ENCODE results near the gene DRAXIN.
A peak's percentile ranks its signal among the peaks of the same experiment; 100 is the strongest.

The DRAXIN gene

GRCh38 chr1:11652203-11652780 lies 39.2 kb upstream of the DRAXIN start:
- TF ChIP-seq POLR2A (IDR thresholded peaks at IDR 0.05; ENCODE audit: low read length) (no peak), GATA1 (IDR thresholded peaks at IDR 0.05; ENCODE audit: low read depth, low read length) (no peak)
- no peak for DNase-seq

GRCh38 chr1:11653101-11653860 lies 38.2 kb upstream of the DRAXIN start:
- no peak for TF ChIP-seq POLR2A (IDR thresholded peaks at IDR 0.05; ENCODE audit: low read length)
- no peak for TF ChIP-seq GATA1 (IDR thresholded peaks at IDR 0.05; ENCODE audit: low read depth, low read length)
- no peak for DNase-seq

- TF ChIP-seq GATA1 (IDR thresholded peaks at IDR 0.05; ENCODE audit: low read depth, low read length), result no peak
- no peak for TF ChIP-seq POLR2A (IDR thresholded peaks at IDR 0.05; ENCODE audit: low read length)
- no peak for DNase-seq
These were observed 37.7 kb upstream of the DRAXIN start for GRCh38 chr1:11653861-11654136.

DNA sequence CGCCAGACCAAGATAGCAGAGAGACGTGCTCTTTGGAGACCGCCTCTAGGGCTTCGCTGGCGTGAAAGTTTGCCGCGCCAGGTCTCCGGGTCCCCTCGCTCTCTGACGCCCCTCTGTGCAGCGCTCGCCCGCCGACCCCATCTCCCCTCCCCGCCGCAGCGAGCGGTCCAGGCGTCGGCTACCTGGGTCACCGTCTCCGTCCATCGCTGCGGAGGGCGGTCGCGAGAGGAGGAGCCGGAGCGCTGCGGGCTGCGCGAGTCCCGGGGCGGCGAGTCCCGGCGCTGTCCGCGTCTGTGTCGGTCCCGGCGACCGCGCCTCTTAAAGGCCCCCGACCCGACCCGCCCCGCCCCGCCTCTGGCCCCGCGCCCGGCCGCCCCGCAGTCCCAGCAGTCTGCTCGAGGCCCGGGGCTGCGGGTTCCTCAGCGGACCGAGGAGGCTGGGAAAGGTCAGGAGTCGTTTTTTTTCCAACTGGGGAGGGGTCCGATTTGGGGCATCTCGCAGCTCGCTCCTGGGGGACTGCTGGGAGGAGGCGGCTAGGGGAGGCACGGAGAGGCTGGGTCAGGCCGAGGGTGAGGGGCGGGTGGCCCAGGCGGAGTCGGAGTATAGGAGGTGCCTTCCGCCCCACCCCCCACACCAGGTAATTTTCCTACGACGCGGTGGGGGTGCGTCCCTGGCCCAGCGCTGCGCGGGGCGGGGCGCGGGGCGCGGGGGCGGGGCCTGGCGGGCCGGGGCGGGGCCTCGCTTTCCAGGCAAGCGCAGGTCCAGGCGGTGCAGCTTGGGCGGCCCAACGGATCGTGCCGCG lies 37.2 kb upstream of the DRAXIN start, which contains the start of the genes FBXO2 and FBXO44:
FBXO2 (minus strand) TSS at position 293 of the 802 bp plus-strand sequence; CDS start at position 204, 89 bp downstream.
FBXO44 (plus strand) TSS at position 741 of the 802 bp plus-strand sequence. CDS start 959 bp downstream, outside the sequence.
- TF ChIP-seq POLR2A (IDR thresholded peaks at IDR 0.05; ENCODE audit: low read length) (no peak), GATA1 (IDR thresholded peaks at IDR 0.05; ENCODE audit: low read depth, low read length) (no peak)
- DNase-seq, result peak; percentile 24 to 41

- no peak for TF ChIP-seq POLR2A (IDR thresholded peaks at IDR 0.05; ENCODE audit: low read length)
- TF ChIP-seq GATA1 (IDR thresholded peaks at IDR 0.05; ENCODE audit: low read depth, low read length), result no peak
- DNase-seq, result no peak
These were observed 36.3 kb upstream of the DRAXIN start for GRCh38 chr1:11654939-11655808.

- DNase-seq, result no peak
- TF ChIP-seq GATA1 (IDR thresholded peaks at IDR 0.05; ENCODE audit: low read depth, low read length) (no peak), POLR2A (IDR thresholded peaks at IDR 0.05; ENCODE audit: low read length) (no peak)
These were observed 33.9 kb upstream of the DRAXIN start for GRCh38 chr1:11657654-11658053.

DNA sequence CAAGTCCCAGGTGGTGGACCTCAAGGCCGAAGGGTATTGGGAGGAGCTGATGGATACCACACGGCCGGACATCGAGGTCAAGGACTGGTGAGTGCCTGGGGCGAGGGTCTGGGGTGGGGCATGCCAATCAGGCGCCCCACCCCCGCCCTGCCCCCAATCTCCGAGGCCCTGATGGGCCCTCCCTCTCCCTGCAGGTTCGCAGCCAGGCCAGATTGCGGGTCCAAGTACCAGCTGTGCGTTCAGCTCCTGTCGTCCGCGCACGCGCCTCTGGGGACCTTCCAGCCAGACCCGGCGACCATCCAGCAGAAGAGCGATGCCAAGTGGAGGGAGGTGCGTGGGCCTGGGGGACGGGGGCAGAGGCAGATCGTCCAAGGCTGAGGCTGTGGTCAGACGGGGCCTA lies 33.0 kb upstream of the DRAXIN start:
- no peak for TF ChIP-seq POLR2A (IDR thresholded peaks at IDR 0.05; ENCODE audit: low read length)
- no peak for TF ChIP-seq GATA1 (IDR thresholded peaks at IDR 0.05; ENCODE audit: low read depth, low read length)
- no peak for DNase-seq

GRCh38 chr1:11659748-11660147 lies 31.8 kb upstream of the DRAXIN start:
- no peak for DNase-seq
- TF ChIP-seq POLR2A (IDR thresholded peaks at IDR 0.05; ENCODE audit: low read length) (no peak), GATA1 (IDR thresholded peaks at IDR 0.05; ENCODE audit: low read depth, low read length) (no peak)

GRCh38 chr1:11661103-11661502 lies 30.4 kb upstream of the DRAXIN start:
- TF ChIP-seq GATA1 (IDR thresholded peaks at IDR 0.05; ENCODE audit: low read depth, low read length) (no peak), POLR2A (IDR thresholded peaks at IDR 0.05; ENCODE audit: low read length) (no peak)
- DNase-seq, result no peak

GRCh38 chr1:11664336-11665065 lies 27.0 kb upstream of the DRAXIN start:
- TF ChIP-seq GATA1 (IDR thresholded peaks at IDR 0.05; ENCODE audit: low read depth, low read length), result no peak
- no peak for TF ChIP-seq POLR2A (IDR thresholded peaks at IDR 0.05; ENCODE audit: low read length)
- peak; percentile 43 for DNase-seq

GRCh38 chr1:11668516-11668915 lies 23.0 kb upstream of the DRAXIN start:
- no peak for DNase-seq

GRCh38 chr1:11670747-11671146 lies 20.8 kb upstream of the DRAXIN start:
- TF ChIP-seq GATA1 (IDR thresholded peaks at IDR 0.05; ENCODE audit: low read depth, low read length) (no peak), POLR2A (IDR thresholded peaks at IDR 0.05; ENCODE audit: low read length) (no peak)
- no peak for DNase-seq

More at GRCh38 chr1:11668516-11668915, 23.0 kb upstream of the DRAXIN start:
- TF ChIP-seq GATA1 (IDR thresholded peaks at IDR 0.05; ENCODE audit: low read depth, low read length) (no peak), POLR2A (IDR thresholded peaks at IDR 0.05; ENCODE audit: low read length) (no peak)

DNA sequence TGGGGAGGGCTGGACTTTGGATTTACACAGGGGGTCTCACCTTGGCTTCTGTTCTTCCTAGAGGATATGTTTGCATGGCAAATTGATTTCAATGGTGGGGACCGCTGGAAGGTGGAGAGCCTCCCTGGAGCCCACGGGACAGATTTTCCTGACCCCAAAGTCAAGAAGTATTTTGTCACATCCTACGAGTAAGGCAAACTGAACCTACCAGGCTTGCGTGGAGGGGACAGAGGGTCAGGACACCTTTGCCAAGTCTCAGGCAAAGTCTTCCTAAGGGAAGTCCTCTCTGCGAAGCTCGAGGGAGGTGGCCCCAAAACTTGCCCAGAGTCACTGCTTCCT lies 20.3 kb upstream of the DRAXIN start:
- no peak for DNase-seq
- TF ChIP-seq POLR2A (IDR thresholded peaks at IDR 0.05; ENCODE audit: low read length), result no peak
- no peak for TF ChIP-seq GATA1 (IDR thresholded peaks at IDR 0.05; ENCODE audit: low read depth, low read length)

All from erythroblast (primary cell).